GM20431 (cell line): Measurements from ENCODE around the gene LSM14A.
"Not testable (repeated sequence)": the region's sequence is repeated elsewhere in the genome, so short reads cannot be mapped to it uniquely, and the experiment has no call there.

Experiments used
- in situ Hi-C: fragments of 300-500 bp; cut with MseI, MboI; formaldehyde crosslinking; loops from one replicate; pipeline ENCODE4 v1.15.0; 2020; ENCODE audit warnings: low sequenced_read_pairs; ENCODE audit not compliant: unreplicated experiment

LSM14A gene

DNA sequence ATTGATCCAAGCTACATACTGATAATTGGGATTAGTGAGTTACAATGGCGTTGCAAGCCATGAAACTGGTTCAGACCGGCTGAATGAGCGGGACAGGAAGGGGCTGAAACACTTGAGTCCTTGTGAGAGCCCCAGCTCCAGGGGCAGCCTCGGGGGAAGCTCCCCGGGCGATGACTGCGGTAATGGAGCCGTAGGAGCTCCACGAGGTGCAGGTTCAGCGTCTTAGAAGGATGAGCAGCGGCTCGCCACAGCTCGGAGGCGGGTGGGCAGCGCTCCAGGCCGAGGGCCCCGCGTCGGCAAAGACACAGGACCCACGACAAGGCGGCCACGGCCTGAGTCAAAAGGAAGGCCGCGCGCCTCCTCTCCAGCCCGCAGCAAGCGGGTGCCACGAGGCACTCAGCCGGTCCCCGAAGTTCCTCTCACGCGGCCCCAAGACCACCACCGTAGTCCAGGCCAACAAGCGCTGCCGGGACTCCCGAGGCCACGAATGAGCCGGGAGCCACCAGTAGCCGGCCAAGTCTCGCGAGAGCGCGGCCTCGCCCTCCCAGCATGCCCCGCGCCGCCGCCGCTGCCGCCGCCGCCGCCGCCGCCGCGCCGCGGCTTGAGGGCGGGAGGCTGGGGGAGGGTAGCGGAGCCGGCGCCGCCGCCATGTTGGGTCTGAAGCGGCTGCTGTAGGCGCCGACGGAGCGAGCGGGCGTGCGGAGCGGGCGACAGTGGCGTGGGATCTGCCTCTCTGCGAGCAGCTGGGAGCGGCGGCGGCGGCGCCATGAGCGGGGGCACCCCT, at the start of gene LSM14A:
Gene LSM14A, plus strand, starts transcription at position 628 of the 784 bp plus-strand sequence. Its CDS starts 139 bp downstream, at position 767.
- in situ Hi-C loops = no loop called here

DNA sequence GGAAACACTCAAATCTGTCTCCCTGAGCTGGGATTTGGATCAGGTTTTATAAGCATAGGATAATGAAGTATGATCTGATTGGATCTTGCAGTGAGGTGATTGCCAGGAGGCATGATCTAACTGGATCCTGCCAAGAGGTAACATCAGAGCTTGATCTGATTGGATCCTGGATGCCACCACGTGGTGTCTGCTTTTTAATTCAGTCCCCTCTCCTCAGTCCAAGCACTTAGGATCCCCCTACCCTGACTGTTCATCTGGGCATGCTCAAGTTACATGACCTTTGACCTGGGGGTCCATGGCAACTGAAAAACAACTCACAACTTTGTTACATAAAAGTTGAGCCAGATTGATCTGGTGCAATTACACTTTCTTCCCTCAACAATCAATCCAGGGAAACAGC, 47.5 kb upstream of the LSM14A start:
- in situ Hi-C loops = no loop called here

DNA sequence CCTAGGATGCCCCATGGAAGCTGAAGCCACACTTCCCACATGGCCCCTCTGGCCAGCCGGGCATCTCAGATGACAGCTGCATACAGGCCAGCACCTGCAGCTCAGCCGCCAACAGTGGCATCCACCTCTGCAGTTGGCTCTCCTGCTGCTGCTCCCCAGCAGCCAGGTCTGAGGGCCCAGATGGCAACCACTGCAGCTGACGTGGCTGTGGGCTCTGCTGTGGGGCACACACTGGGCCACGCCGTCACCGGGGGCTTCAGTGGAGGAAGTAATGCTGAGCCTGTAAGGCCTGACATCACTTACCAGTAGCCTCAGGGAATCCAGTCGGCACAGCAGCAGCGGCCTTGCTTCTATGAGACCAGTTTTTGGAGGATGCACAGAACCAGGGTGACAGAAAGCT, 45.3 kb upstream of the LSM14A start:
- in situ Hi-C loops = no loop called here

DNA sequence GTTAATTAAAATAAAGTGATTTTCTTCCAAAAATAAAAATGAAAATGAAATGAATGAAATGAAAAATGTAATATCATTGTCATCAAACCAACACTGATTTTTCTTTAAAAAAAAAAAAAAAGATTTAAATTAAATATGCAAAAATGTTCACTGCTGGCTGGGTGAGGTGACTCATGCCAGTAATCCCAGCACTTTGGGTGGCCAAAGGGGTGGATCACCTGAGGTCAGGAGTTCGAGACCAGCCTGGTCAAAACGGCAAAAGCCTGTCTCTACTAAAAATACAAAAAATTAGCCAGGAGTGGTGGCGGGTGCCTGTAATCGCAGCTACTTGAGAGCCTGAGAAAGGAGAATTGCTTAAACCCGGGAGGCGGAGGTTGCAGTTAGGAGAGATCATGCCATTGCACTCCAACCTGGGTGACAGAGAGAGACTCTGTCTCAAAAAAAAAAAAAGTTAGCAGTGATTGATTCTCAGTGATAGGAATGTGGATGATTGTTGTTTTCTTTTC, 44.6 kb upstream of the LSM14A start:
- in situ Hi-C loops = no loop called here

DNA sequence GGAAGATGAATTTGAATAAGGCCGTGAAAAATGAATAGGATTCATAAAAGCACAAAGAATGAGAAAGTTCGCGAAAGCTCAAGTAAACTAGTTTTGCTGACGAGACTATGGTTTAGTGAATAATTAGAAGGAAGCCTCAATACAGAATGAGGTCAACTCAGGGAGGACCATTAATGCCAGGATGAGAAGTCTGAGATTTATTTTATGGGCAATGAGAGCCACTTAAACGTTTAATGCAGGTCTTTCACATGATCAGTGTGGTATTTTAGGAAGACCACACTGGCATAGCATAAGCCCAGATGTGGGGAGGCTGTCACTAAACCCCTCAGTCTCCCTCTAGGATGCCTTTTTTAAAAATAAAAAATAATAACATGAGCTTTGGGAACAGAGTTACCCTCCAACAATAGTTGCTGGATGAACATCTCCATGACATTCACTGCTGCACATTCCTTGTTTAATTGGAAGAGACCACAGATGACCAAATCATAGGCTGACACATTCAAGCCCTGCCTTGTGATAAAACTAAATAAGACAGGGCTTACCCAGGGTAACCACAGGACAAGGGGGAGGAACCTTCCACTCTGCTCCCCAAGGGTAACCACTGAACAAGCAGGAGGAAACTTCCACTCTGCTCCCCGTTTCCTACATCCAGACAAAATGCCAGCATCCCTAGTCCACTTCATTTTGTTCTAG, 43.6 kb upstream of the LSM14A start:
- in situ Hi-C loops = no loop called here

DNA sequence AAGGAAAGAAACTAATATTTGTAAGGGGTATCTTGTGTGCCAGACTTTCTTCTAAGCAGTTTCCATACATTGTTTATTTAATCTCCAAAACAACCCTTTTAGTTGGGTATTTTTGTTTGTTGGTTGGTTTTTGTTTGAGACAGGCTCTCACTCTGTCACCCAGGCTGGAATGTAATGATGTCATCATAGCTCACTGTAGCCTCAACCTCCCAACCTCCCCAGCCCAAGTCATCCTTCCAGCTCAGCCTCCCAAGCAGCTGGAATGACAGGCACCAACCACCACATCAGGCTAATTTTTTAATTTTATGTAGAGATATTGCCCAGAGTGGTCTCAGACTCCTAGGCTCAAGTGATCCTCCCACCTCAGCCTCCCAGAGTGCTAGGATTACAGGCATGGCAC, 41.2 kb upstream of the LSM14A start:
- in situ Hi-C loops = no loop called here

DNA sequence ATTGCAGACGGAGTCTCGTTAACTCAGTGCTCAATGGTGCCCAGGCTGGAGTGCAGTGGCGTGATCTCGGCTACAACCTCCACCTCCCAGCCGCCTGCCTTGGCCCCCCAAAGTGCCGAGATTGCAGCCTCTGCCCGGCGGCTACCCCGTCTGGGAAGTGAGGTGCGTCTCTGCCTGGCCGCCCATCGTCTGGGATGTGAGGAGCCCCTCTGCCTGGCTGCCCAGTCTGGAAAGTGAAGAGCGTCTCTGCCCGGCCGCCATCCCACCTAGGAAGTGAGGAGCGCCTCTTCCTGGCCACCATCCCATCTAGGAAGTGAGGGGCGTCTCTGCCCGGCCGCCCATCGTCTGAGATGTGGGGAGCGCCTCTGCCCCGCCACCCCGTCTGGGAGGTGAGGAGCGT, 40.2 kb upstream of the LSM14A start:
- in situ Hi-C loops = not testable (repeated sequence)

DNA sequence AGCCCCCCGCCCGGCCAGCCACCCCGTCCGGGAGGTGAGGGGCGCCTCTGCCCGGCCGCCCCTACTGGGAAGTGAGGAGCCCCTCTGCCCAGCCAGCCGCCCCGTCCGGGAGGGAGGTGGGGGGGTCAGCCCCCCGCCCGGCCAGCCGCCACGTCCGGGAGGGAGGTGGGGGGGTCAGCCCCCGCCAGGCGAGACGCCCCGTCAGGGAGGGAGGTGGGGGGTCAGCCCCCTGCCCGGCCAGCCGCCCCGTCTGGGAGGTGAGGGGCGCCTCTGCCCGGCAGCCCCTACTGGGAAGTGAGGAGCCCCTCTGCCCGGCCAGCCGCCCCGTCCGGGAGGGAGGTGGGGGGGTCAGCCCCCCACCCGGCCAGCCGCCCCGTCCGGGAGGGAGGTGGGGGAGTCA, 39.6 kb upstream of the LSM14A start:
- in situ Hi-C loops = not testable (repeated sequence)

DNA sequence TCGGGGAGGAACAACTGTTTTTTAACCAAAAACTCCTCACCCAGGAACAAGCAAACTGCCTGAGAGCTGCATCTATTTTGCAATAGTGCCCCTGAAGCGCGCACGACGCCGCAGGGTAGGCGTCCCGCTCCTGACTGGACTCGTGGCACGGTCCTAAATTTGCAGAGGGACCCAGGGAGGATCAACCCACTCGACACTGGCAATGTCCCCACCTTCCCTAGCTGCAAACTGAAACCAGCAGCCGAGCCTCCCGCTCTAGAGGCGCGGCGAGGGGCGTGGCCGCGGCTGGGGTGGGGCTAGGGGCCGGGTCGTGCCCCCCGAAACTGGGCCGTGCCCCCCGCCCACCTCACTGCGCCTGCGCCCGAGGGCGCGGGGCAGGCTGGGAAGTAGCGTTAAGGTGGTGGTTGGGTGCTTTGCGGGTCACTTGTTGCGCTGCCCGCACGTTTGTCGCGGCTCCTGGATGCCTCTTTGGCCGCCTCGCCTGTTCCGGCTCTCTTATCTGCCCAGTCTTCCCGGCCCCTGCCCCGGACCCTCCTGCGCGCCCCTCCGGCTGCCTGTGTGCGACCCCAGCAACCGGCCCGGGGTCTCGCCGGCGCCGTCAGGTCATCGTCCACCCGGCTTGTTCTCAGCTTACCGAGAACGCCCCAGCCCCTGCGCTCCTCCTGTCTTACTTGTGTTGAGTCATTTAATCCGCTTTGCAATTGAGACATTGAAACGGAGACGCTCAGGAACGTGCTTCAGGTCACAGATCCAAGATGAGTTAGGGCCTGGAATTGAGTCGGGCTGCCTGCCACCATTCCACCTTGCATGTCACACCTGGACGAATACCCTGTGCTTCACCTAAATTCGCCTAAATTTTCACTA, 37.9 kb upstream of the LSM14A start:
- in situ Hi-C loops = no loop called here

DNA sequence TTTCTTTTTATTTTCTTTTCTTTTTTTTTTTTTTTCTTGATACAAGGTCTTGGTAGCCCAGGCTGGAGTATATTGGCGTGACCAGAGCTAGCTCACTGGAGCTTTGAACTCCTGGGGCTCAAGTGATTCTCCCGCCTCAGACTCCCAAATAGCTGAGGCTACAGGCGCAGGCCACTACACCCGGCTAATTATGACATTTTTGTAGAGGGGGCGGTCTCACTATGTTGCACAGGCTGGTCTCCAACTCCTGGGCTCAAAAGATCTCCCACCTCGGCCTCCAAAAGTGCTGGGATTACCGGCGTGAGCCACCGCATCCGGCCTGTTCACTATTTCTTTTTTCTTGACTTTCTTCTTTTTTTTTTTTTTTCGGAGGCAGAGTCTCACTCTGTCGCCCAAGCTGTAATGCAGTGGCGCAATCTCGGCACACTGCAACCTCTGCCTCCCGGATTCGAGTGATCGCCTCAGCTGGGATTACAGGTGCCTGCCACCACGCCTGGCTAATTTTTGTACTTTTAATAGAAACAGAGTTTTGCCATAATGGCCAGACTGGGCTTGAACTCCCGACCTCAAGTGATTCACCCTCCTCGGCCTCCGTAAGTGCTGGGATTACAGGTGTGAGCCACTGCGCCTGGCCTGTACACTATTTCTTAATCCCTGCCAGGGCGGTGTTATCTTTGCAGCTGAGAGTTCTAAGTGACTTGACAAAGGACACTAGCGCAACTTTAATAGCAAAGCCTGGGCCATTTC, 37.1 kb upstream of the LSM14A start:
- in situ Hi-C loops = no loop called here

DNA sequence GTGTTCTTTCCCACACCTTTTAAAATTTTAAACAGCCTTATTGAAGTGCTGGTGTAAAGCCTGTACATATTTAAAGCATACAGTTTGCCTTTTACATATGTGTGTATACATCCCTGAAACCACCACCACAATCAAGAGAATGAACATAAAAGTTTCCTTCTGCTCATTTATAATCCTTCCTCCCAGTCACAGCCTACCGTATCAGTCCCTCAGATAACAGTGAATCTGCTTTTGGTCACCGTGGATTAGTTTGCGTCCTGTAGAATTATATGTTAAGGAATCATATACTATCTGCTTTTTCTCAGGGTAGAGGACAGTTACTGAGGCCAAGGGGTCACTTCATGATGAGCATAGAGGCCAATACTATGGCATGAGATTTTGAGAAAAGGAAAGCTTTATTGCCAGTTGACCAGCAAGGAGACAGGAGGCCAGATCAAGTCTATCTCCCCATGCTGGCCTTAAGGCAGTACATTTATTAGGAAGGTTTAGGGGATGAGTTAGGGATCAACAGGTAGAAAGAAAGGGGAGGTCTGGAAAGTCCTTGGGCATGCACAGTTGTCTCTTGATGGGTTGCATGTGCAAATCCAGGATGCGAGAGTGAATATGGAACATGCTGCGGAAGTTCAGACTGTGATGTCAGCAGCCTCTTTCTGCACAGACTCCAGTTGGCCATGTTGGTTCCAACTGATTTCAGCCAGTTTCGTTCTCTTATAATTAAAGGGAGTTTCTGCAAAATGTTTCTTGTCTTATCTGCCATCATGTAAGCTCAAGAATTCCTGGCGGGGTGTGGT, 36.3 kb upstream of the LSM14A start:
- in situ Hi-C loops = no loop called here

DNA sequence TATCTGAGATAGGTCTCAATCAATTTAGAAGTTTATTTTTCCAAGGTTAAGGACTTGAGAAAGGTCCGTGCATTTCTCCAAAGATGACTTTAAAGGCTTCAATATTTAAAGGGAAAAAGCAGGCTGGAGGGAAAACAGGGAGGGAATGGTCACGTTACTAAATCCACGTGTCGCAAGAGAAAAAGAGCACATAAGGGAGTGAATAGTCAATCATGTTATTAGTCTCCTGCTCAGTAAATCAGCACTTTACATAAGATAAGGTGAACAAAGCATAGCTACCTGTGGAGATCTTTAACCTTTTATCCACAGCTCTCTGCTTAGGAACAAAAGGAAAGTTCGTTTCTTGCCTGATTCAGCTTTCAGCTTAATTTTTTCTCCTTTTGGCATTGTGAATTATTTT, 31.3 kb upstream of the LSM14A start:
- in situ Hi-C loops = no loop called here

DNA sequence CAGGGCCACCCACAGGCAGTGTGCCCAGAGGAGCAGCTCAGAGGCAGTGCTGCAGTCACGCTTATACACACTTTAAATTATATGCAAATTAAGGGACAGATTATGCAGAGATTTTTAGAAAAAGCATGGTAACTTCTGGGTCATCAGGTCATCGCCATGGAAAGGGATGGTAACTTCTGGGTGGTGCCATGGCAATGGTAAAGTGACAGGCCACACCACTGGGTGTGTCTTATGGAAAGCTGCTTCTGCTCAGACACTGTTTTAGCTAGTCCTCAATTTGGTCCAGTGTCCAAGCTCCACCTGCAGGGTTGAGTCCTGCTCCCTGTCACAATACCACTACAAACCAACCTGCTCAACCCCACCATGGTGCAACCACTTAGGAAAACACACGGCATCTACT, 29.9 kb upstream of the LSM14A start:
- in situ Hi-C loops = no loop called here

DNA sequence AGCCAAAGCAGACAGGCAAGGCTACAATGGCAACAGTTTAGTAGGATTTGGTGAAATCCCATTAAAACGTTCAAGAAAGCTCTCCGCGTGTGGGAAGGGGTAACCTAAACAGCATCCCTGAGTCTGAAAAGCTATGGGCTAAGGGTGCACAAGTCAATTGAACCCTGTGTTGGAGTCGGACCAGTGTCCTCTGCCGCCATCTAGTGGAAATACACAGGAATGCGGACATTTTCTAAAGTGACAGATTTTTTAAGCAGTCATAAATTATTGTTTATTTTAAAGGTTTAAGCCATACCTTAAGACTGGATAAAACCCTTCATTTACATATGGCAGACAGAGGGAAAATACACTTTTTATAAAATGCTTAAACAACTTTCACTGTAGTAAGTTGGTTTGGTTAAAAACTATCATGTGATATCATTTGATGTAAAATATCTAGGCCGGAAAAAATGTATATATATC, 26.5 kb upstream of the LSM14A start:
- in situ Hi-C loops = no loop called here

DNA sequence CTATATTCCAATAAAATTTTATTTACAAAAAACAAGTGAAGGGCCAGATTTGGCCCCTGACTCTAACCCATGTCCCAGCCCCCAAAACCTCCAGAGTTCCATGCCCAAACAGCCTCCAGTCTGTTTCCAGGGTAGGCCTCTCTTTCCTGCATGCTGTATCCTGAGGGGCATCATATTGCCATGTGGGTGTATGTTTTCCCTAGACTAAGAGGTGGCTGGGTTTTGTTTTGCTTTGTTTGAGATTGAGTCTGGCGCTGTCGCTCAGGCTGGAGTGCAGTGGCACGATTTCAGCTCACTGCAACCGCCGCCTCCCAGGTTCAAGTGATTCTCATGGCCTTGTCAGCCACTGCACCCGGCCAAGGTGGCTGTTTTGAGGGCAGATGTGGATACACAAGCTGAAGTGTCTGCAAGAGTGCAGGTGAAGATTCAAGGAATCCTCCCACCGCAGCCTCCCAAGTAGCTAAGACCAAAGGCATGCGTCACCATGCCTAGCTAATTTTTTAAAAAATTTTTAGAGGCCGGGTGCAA, 23.6 kb upstream of the LSM14A start:
- in situ Hi-C loops = no loop called here

DNA sequence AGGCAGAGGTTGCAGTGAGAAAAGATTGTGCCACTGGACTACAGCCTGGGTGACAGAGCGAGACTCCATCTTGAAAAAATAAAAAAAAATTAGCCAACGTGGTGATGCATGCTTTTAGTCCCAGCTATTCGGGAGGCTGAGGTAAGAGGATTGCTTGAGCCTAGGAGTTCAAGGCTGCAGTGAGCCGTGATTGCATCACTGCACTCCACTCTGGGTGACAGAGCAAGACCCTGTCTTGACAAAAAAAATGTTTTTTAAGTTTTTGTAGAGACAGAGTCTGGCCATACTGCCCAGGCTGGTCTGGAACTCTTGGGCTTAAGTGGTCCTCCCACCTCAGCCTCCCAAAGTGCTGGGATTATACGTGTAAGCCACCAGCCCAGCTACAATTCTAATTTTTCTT, 22.4 kb upstream of the LSM14A start:
- in situ Hi-C loops = no loop called here

DNA sequence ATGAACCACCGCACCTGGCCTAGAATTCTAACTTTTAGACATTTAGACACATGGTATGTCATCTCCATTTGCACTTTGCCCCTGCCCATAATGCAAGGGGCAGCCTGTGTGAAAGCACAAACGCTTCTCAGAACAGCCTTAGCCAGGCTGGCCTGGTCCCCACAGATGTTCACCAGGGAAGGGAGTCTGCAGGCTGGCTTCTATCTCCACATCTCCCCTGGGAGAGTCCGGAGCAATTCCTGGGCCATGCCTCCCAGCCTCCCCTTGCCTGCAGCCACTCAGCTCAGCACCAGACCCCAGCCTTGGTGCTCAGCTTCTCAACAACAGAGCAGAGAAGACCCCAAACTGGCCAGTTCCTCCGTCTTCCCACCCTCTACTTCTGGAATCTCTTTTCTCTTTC, 21.7 kb upstream of the LSM14A start:
- in situ Hi-C loops = no loop called here

DNA sequence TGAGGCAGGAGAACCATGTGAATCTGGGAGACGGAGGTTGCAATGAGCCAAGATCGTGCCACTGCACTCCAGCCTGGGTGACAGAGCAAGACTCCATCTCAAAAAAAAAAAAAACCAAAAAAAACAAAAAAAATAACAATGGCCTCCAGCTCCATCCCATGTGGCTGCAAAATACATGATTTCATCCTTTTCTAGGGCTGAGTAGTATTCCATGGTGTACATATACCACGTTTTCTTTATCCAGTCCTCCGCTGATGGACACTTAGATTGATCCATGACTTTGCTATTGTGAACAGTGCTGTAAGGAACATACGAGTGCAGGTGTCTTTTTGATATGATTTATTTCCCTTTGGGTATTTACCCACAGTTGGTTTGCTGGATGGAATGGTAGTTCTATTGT, 20.9 kb upstream of the LSM14A start:
- in situ Hi-C loops = no loop called here

DNA sequence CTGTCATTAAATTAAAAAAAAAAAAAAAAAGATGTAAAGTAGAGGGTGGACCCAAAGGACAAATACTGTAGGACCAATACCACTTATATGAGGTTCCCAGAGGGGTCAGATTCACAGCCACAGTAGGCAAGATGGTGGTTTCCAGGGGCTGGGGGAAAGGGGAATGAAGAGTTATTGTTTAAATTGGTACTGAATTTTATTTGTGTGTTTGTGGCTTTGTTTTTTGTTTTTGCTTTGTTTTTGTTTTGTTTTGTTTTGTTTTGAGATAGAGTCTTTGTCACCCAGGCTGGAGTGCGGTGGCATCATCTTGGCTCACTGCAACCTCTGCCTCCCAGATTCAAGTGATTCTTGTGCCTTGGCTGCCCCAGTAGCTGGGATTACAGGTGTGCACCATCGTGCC, 17.9 kb upstream of the LSM14A start:
- in situ Hi-C loops = no loop called here
